A673 (cell line): ENCODE measurements around the gene AHDC1. TPM values are rescaled to one million over a fixed set of nuclear protein-coding genes. Genes with fewer than 3 reads are reported as not detected.
A peak's percentile ranks its signal among the peaks of the same experiment; 100 is the strongest.

Experiments
- BruUV-seq: library from RNA; stranded (reverse); fragments of 400-500 nt; replicated peaks from 2 replicates; lab custom pipeline; 2021; lab: Mats Ljungman, UMichigan
- CTCF ChIA-PET: fragments of 300-600 bp; sonication (Branson Sonifier 250); formaldehyde crosslinking; loops from one replicate; lab custom pipeline; 2022; ENCODE audit warnings: antibody characterized with exemption; lab: Charles Lee
- POLR2A ChIA-PET: fragments of 300-600 bp; sonication (Branson Sonifier 250); formaldehyde crosslinking; loops from one replicate; lab custom pipeline; 2022; ENCODE audit warnings: antibody characterized with exemption; ENCODE audit not compliant: low non-redundant PET; lab: Charles Lee
- DNase-seq: peaks from one replicate; pipeline ENCODE4 v3.0.0-alpha.2; 2015; ENCODE audit warnings: low spot score
- H3K27ac ChIP-seq: fragments of 200-600 bp; sonication (generic); 2 replicates; pipeline ENCODE4 v1.5.1; 2016; ENCODE audit warnings: mixed run types, low read depth, mild to moderate bottlenecking, mixed read lengths, antibody characterized with exemption, low read length; ENCODE audit not compliant: poor library complexity, severe bottlenecking
- H3K27me3 ChIP-seq: fragments of 200-600 bp; sonication (generic); replicated peaks from 2 replicates; pipeline ENCODE4 v1.6.1; 2017; ENCODE audit warnings: mixed run types, low read depth, mild to moderate bottlenecking, mixed read lengths, antibody characterized with exemption, low read length; ENCODE audit not compliant: insufficient read depth, poor library complexity
- H3K36me3 ChIP-seq: fragments of 200-600 bp; sonication (generic); 2 replicates; pipeline ENCODE4 v1.6.1; 2016; ENCODE audit warnings: mixed run types, mild to moderate bottlenecking, mixed read lengths, antibody characterized with exemption, low read length; ENCODE audit not compliant: insufficient read depth, poor library complexity, severe bottlenecking
- H3K4me1 ChIP-seq: fragments of 200-600 bp; sonication (generic); 2 replicates; pipeline ENCODE4 v1.6.1; 2017; ENCODE audit warnings: mixed run types, mild to moderate bottlenecking, mixed read lengths, antibody characterized with exemption, low read length; ENCODE audit not compliant: insufficient read depth, poor library complexity, severe bottlenecking
- H3K4me3 ChIP-seq: fragments of 200-600 bp; sonication (generic); 2 replicates; pipeline ENCODE4 v1.5.1; 2016; ENCODE audit warnings: low read depth, mixed run types, mild to moderate bottlenecking, mixed read lengths, low read length; ENCODE audit not compliant: poor library complexity, severe bottlenecking
- H3K9me3 ChIP-seq: fragments of 200-600 bp; sonication (generic); 2 replicates; pipeline ENCODE4 v1.6.1; 2016; ENCODE audit warnings: mixed run types, low read depth, mild to moderate bottlenecking, mixed read lengths, antibody characterized with exemption, low read length; ENCODE audit not compliant: poor library complexity, severe bottlenecking
- EZH2 ChIP-seq: fragments of 200-600 bp; sonication (generic); IDR thresholded peaks from 2 replicates; pipeline ENCODE4 v1.6.1; 2017; ENCODE audit warnings: borderline replicate concordance, low read depth, mild to moderate bottlenecking, mixed read lengths, antibody characterized with exemption, low read length; ENCODE audit not compliant: poor library complexity, severe bottlenecking
- intact Hi-C: fragments of 100-400 bp; cut with micrococcal nuclease; formaldehyde crosslinking; loops from one replicate; pipeline ENCODE4 v1.10.0; 2022; ENCODE audit not compliant: unreplicated experiment
- total RNA-seq: library from RNA; stranded (reverse); gene quantifications from 2 replicates; pipeline ENCODE4 v1.2.3, GENCODE V29; 2021
- TF ChIP-seq, protein P1 (sequence below): fragments of 300-800, 200-600 bp; sonication (generic); conservative IDR thresholded peaks from 2 replicates; pipeline ENCODE4 v1.5.1; 2017; ENCODE audit warnings: low read depth, mild to moderate bottlenecking, antibody characterized with exemption, low read length, moderate library complexity, mixed read lengths

Gene AHDC1
- total RNA-seq, 1 experiment from 2014 or later, result 33.2 TPM

- Histone ChIP-seq H3K4me1 (peaks cover 59% of the 10 kb centered on the region), H3K27ac (peak overlapping the region; percentile 11), H3K27me3 (no peaks in the 10 kb centered on the region), H3K9me3 (no peaks in the 10 kb centered on the region), H3K4me3 (no peak overlapping the region), H3K36me3 (peaks cover 7% of the 10 kb centered on the region)
- intact Hi-C loops, result no loop called here
- CTCF ChIA-PET, result interaction anchor here (0.5 to 3.6 kb wide), 16 partner anchors 10 to 638 kb away, joined by 3 to 37 read pairs (median 5); no protein-coding TSS in a partner anchor
- DNase-seq, result no peak
- POLR2A ChIA-PET, result no interaction called here
- TF ChIP-seq, protein P1, sequence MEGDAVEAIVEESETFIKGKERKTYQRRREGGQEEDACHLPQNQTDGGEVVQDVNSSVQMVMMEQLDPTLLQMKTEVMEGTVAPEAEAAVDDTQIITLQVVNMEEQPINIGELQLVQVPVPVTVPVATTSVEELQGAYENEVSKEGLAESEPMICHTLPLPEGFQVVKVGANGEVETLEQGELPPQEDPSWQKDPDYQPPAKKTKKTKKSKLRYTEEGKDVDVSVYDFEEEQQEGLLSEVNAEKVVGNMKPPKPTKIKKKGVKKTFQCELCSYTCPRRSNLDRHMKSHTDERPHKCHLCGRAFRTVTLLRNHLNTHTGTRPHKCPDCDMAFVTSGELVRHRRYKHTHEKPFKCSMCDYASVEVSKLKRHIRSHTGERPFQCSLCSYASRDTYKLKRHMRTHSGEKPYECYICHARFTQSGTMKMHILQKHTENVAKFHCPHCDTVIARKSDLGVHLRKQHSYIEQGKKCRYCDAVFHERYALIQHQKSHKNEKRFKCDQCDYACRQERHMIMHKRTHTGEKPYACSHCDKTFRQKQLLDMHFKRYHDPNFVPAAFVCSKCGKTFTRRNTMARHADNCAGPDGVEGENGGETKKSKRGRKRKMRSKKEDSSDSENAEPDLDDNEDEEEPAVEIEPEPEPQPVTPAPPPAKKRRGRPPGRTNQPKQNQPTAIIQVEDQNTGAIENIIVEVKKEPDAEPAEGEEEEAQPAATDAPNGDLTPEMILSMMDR, result no peak
- no peak for TF ChIP-seq EZH2
- no TSS peak for BruUV-seq
Observed at GRCh38 chr1:27557596-27558340, 46.2 kb downstream of the AHDC1 start.

GRCh38 chr1:27556781-27557595 is 47.0 kb downstream of the AHDC1 start:
- peak overlapping the region; percentile 26 for H3K4me3 ChIP-seq
- H3K36me3 ChIP-seq, result peaks cover 7% of the 10 kb centered on the region
- H3K27me3 ChIP-seq, result no peaks in the 10 kb centered on the region
- TF ChIP-seq EZH2, result no peak
- TF ChIP-seq, protein P1, result peak; percentile 93
- no peaks in the 10 kb centered on the region for H3K9me3 ChIP-seq
- no TSS peak for BruUV-seq
- ChIA-PET POLR2A (interaction anchor here (0.6 to 0.7 kb wide), 2 partner anchors 105 to 106 kb away, joined by 3 to 8 read pairs; no protein-coding TSS in a partner anchor), CTCF (interaction anchor here (0.5 to 3.6 kb wide), 24 partner anchors 10 to 639 kb away, joined by 3 to 37 read pairs (median 4); partner anchors contain the start of gene AHDC1)
- peaks cover 54% of the 10 kb centered on the region for H3K4me1 ChIP-seq
- DNase-seq, result peak; percentile 97
- intact Hi-C loops, result loop anchor here (1.0 kb wide), 1 partner anchor 49 kb away; no protein-coding TSS in a partner anchor
- peak overlapping the region; percentile 11 for H3K27ac ChIP-seq

GRCh38 chr1:27556435-27556780 is 47.5 kb downstream of the AHDC1 start:
- BruUV-seq, result no TSS peak
- no peak overlapping the region for H3K4me3 ChIP-seq
- H3K4me1 ChIP-seq, result peaks cover 48% of the 10 kb centered on the region
- POLR2A ChIA-PET, result interaction anchor here (0.5 to 0.7 kb wide), 2 partner anchors 105 to 136 kb away, joined by 3 to 4 read pairs; no protein-coding TSS in a partner anchor
- H3K36me3 ChIP-seq, result peaks cover 9% of the 10 kb centered on the region
- H3K27me3 ChIP-seq, result no peaks in the 10 kb centered on the region
- CTCF ChIA-PET, result interaction anchor here (0.8 to 3.6 kb wide), 13 partner anchors 11 to 113 kb away, joined by 3 to 37 read pairs (median 4); partner anchors contain the start of gene AHDC1
- intact Hi-C loops, result loop anchor here (1.0 kb wide), 1 partner anchor 50 kb away; no protein-coding TSS in a partner anchor
- no peaks in the 10 kb centered on the region for H3K9me3 ChIP-seq
- TF ChIP-seq, protein P1, result no peak
- TF ChIP-seq EZH2, result no peak
- DNase-seq, result no peak
- H3K27ac ChIP-seq, result no peak overlapping the region
